Stimulated activated CD4-positive, alpha-beta T cell treated with anti-CD3 and anti-CD28 coated beads, Interleukin-15, amount 100 ng/mL, for 48 hours (primary cell): ENCODE data around the gene SACM1L.

Experiments
- DNase-seq, 2 donors: peaks; one replicate each; pipeline ENCODE4 v3.0.0-alpha.2; 2020; ENCODE audit warnings: low read depth in 2 of 2

SACM1L gene

GRCh38 chr3:45688882-45689786 is at the start of gene SACM1L:
Gene SACM1L, plus strand, starts transcription at chr3:45689396. Its CDS starts 70 bp downstream, at chr3:45689466.
- peak; percentile 93 to 95 for DNase-seq

- DNase-seq, result no peak
Observed at GRCh38 chr3:45640091-45640507, 49.1 kb upstream of the SACM1L start.

- DNase-seq, result no peak
Observed at GRCh38 chr3:45640724-45641361, 48.4 kb upstream of the SACM1L start.

GRCh38 chr3:45641756-45642155 is 47.4 kb upstream of the SACM1L start:
- no peak for DNase-seq

- no peak for DNase-seq
Observed at GRCh38 chr3:45642731-45643152, 46.5 kb upstream of the SACM1L start.

GRCh38 chr3:45644063-45644790 is 45.0 kb upstream of the SACM1L start:
- DNase-seq, result no peak

- no peak for DNase-seq
Observed at GRCh38 chr3:45644791-45645201, 44.4 kb upstream of the SACM1L start.

GRCh38 chr3:45646051-45646585 is 43.1 kb upstream of the SACM1L start:
- no peak for DNase-seq

- no peak for DNase-seq
Observed at GRCh38 chr3:45647148-45647619, 42.0 kb upstream of the SACM1L start.

- DNase-seq, result no peak
Observed at GRCh38 chr3:45653205-45653604, 36.0 kb upstream of the SACM1L start.

GRCh38 chr3:45654397-45654944 is 34.7 kb upstream of the SACM1L start:
- DNase-seq, result no peak

- no peak for DNase-seq
Observed at GRCh38 chr3:45655906-45656305, 33.3 kb upstream of the SACM1L start.

- peak; percentile 79 to 83 for DNase-seq
Observed at GRCh38 chr3:45656575-45657363, 32.4 kb upstream of the SACM1L start.

GRCh38 chr3:45657853-45658252 is 31.3 kb upstream of the SACM1L start:
- no peak for DNase-seq

- no peak for DNase-seq
Observed at GRCh38 chr3:45659661-45660566, 29.3 kb upstream of the SACM1L start.

GRCh38 chr3:45660567-45660901 is 28.7 kb upstream of the SACM1L start:
- DNase-seq, result no peak

GRCh38 chr3:45664578-45664977 is 24.6 kb upstream of the SACM1L start:
- DNase-seq, result peak; percentile 51 to 56

- peak; percentile 41 to 46 for DNase-seq
Observed at GRCh38 chr3:45665101-45665572, 24.1 kb upstream of the SACM1L start.

- DNase-seq, result no peak
Observed at GRCh38 chr3:45666757-45667431, 22.3 kb upstream of the SACM1L start.
